ENCODE measurements around the gene PARD3. TPM values are rescaled to one million over a fixed set of nuclear protein-coding genes. Genes with fewer than 3 reads are reported as not detected.
"Not testable (repeated sequence)": the region's sequence is repeated elsewhere in the genome, so short reads cannot be mapped to it uniquely, and the experiment has no call there.

The PARD3 gene
- total RNA-seq, 1 donor from 2014 or later: 26.0 TPM

DNA sequence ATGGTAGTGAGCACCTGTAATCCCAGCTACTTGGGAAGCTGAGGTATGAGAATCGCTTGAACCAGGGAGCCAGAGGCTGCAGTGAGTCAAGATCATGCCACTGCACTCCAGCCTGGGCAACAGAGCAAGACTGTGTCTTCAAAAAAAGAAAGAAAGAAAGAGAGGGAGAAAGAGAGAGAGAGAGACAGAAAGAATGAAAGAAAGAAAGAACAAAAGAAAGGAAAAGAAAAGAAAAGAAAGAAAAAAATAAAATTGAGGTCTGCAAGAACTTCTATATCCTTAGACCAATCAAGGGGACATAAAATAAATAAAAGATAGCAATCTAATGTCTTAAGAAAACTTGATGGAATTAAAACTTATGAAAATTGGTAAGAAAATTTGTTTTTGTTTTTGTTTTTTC is 34.9 kb upstream of the PARD3 start:
- Mint-ChIP-seq H3K36me3 (ENCODE audit: low read depth) (no peaks in the 10 kb centered on the region), H3K27me3 (ENCODE audit: low read depth) (no peaks in the 10 kb centered on the region), H3K4me1 (ENCODE audit: low read depth) (peaks cover 5% of the 10 kb centered on the region), H3K27ac (ENCODE audit: unreplicated experiment) (no peak overlapping the region), H3K9me3 (ENCODE audit: low read depth) (no peaks in the 10 kb centered on the region), H3K4me3 (ENCODE audit: unreplicated experiment) (no peak overlapping the region)
- DNase-seq (ENCODE audit: low spot score): no peak
- TF ChIP-seq, protein P1, sequence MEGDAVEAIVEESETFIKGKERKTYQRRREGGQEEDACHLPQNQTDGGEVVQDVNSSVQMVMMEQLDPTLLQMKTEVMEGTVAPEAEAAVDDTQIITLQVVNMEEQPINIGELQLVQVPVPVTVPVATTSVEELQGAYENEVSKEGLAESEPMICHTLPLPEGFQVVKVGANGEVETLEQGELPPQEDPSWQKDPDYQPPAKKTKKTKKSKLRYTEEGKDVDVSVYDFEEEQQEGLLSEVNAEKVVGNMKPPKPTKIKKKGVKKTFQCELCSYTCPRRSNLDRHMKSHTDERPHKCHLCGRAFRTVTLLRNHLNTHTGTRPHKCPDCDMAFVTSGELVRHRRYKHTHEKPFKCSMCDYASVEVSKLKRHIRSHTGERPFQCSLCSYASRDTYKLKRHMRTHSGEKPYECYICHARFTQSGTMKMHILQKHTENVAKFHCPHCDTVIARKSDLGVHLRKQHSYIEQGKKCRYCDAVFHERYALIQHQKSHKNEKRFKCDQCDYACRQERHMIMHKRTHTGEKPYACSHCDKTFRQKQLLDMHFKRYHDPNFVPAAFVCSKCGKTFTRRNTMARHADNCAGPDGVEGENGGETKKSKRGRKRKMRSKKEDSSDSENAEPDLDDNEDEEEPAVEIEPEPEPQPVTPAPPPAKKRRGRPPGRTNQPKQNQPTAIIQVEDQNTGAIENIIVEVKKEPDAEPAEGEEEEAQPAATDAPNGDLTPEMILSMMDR (IDR thresholded peaks at IDR 0.05): no peak

GRCh38 chr10:34845070-34845469 is 30.0 kb upstream of the PARD3 start:
- no peaks in the 10 kb centered on the region for H3K36me3 Mint-ChIP-seq (ENCODE audit: low read depth)
- no peak for DNase-seq (ENCODE audit: low spot score)
- TF ChIP-seq, protein P1 (IDR thresholded peaks at IDR 0.05): no peak
- H3K4me3 Mint-ChIP-seq (ENCODE audit: unreplicated experiment): no peak overlapping the region
- no peak overlapping the region for H3K27ac Mint-ChIP-seq (ENCODE audit: unreplicated experiment)
- peaks cover 7% of the 10 kb centered on the region for H3K27me3 Mint-ChIP-seq (ENCODE audit: low read depth)
- no peaks in the 10 kb centered on the region for H3K4me1 Mint-ChIP-seq (ENCODE audit: low read depth)
- no peaks in the 10 kb centered on the region for H3K9me3 Mint-ChIP-seq (ENCODE audit: low read depth)

DNA sequence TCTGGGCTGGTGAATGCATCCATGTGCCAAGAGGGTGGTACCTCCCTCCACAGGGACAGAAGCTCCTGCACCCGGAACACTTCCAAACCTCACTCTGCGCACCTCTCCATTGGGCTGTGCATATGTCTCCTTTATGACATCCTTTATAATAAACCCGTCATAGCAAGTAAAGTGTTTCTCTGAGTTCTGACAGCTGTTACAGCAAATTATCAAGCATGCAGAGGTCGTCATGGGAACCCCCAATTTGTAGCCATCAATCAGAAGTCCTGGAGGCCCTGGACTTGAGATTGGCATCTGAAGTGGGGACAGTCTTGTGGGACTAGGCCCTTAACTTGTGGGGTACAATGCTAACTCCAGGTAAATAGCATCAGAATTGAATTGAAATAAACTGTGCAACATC is 29.4 kb upstream of the PARD3 start:
- H3K27ac Mint-ChIP-seq (ENCODE audit: unreplicated experiment): no peak overlapping the region
- DNase-seq (ENCODE audit: low spot score): no peak
- no peaks in the 10 kb centered on the region for H3K9me3 Mint-ChIP-seq (ENCODE audit: low read depth)
- H3K4me1 Mint-ChIP-seq (ENCODE audit: low read depth): no peaks in the 10 kb centered on the region
- TF ChIP-seq, protein P1 (IDR thresholded peaks at IDR 0.05): no peak
- H3K27me3 Mint-ChIP-seq (ENCODE audit: low read depth): peaks cover 8% of the 10 kb centered on the region
- no peak overlapping the region for H3K4me3 Mint-ChIP-seq (ENCODE audit: unreplicated experiment)
- no peaks in the 10 kb centered on the region for H3K36me3 Mint-ChIP-seq (ENCODE audit: low read depth)

- H3K27ac Mint-ChIP-seq (ENCODE audit: unreplicated experiment); H3K4me3 Mint-ChIP-seq (ENCODE audit: unreplicated experiment); H3K4me1 Mint-ChIP-seq (ENCODE audit: low read depth); H3K36me3 Mint-ChIP-seq (ENCODE audit: low read depth); DNase-seq (ENCODE audit: low spot score); H3K9me3 Mint-ChIP-seq (ENCODE audit: low read depth); H3K27me3 Mint-ChIP-seq (ENCODE audit: low read depth): not testable (repeated sequence)
Measured at GRCh38 chr10:34843470-34843869, 28.4 kb upstream of the PARD3 start.

GRCh38 chr10:34838366-34838900 is 23.3 kb upstream of the PARD3 start:
- TF ChIP-seq, protein P1 (IDR thresholded peaks at IDR 0.05): no peak
- Mint-ChIP-seq H3K36me3 (ENCODE audit: low read depth) (no peaks in the 10 kb centered on the region), H3K9me3 (ENCODE audit: low read depth) (no peaks in the 10 kb centered on the region), H3K27ac (ENCODE audit: unreplicated experiment) (no peak overlapping the region), H3K27me3 (ENCODE audit: low read depth) (peaks cover 13% of the 10 kb centered on the region), H3K4me1 (ENCODE audit: low read depth) (no peaks in the 10 kb centered on the region), H3K4me3 (ENCODE audit: unreplicated experiment) (no peak overlapping the region)
- DNase-seq (ENCODE audit: low spot score): no peak

DNA sequence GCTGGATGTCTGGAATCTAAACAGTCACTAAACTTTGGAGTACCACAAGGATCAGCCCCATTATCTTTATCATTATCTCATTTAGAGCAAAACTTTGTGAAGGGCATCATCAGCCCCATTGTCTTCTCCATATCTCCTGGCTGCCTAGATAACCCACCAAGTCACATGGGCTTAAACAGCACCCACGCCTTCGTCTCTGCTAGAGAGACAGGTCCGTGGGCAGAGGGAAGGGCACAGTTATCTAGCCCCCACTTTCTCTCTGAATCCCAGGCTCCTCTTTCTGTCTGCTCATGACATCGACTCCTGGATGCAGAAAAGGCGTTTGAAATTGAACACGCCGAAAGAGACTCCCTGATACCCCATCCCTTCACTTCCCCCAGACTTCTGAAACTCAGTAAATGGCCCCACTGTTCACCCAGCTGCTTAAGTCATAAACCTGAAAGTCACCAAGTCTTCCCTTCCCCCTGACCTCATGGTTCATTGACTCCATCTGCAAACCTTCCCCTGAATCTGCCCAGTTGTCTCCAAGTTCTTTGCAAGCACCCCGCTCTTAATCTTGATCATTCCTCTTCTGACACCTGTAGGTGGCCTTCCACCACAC is 20.9 kb upstream of the PARD3 start:
- Mint-ChIP-seq H3K4me3 (ENCODE audit: unreplicated experiment) (no peak overlapping the region), H3K27ac (ENCODE audit: unreplicated experiment) (no peak overlapping the region), H3K9me3 (ENCODE audit: low read depth) (no peaks in the 10 kb centered on the region), H3K27me3 (ENCODE audit: low read depth) (peaks cover 8% of the 10 kb centered on the region), H3K4me1 (ENCODE audit: low read depth) (no peaks in the 10 kb centered on the region), H3K36me3 (ENCODE audit: low read depth) (no peaks in the 10 kb centered on the region)
- TF ChIP-seq, protein P1 (IDR thresholded peaks at IDR 0.05): no peak
- DNase-seq (ENCODE audit: low spot score): no peak

All from chondrocyte (in vitro differentiated cells).